Duodenal mucosa (tissue), 2 donors: ENCODE data around the gene FILIP1L.
A peak's percentile ranks its signal among the peaks of the same experiment; 100 is the strongest.

ENCODE experiments used
- H3K27ac ChIP-seq: one replicate; pipeline ENCODE4 v1.7.0; 2013; ENCODE audit warnings: low read depth, low read length
- H3K27me3 ChIP-seq, 2 donors: one replicate each; pipeline ENCODE4 v1.7.0; 2013; ENCODE audit warnings: low read length in 2 of 2, control low read depth in 1 of 2; ENCODE audit not compliant: insufficient read depth in 2 of 2, control insufficient read depth in 1 of 2
- H3K36me3 ChIP-seq, 2 donors: one replicate each; pipeline ENCODE4 v1.7.0; 2013; ENCODE audit warnings: low read length in 2 of 2, control low read depth in 1 of 2; ENCODE audit not compliant: insufficient read depth in 2 of 2, control insufficient read depth in 1 of 2
- H3K4me1 ChIP-seq, 2 donors: one replicate each; pipeline ENCODE4 v1.7.0; 2013; ENCODE audit warnings: low read length in 2 of 2, control low read depth in 1 of 2; ENCODE audit not compliant: insufficient read depth in 2 of 2, control insufficient read depth in 1 of 2
- H3K4me3 ChIP-seq, 2 donors: one replicate each; pipeline ENCODE4 v1.7.0; 2013; ENCODE audit warnings: low read length in 2 of 2, low read depth in 1 of 2
- H3K9ac ChIP-seq, 2 donors: one replicate each; pipeline ENCODE4 v1.7.0; 2013; ENCODE audit warnings: low read length in 2 of 2, low read depth in 1 of 2
- H3K9me3 ChIP-seq, 2 donors: one replicate each; pipeline ENCODE4 v1.7.0; 2013; ENCODE audit warnings: low read length in 2 of 2, control low read depth in 1 of 2; ENCODE audit not compliant: control insufficient read depth in 1 of 2

The FILIP1L gene

GRCh38 chr3:99929745-99930139 lies 184.6 kb downstream of the FILIP1L start:
- H3K36me3 ChIP-seq, result no peaks in the 10 kb centered on the region
- H3K27ac ChIP-seq, result no peak overlapping the region
- peaks cover 7 to 12% of the 10 kb centered on the region in 2 donors for H3K4me1 ChIP-seq
- no peaks in the 10 kb centered on the region for H3K27me3 ChIP-seq
- no peak overlapping the region for H3K9ac ChIP-seq
- no peaks in the 10 kb centered on the region for H3K9me3 ChIP-seq
- no peak overlapping the region for H3K4me3 ChIP-seq

- H3K27ac ChIP-seq, result no peak overlapping the region
- no peaks in the 10 kb centered on the region for H3K36me3 ChIP-seq
- H3K9me3 ChIP-seq, result no peaks in the 10 kb centered on the region
- no peak overlapping the region for H3K9ac ChIP-seq
- H3K4me3 ChIP-seq, result no peak overlapping the region
- peaks cover 7 to 12% of the 10 kb centered on the region in 2 donors for H3K4me1 ChIP-seq
- no peaks in the 10 kb centered on the region for H3K27me3 ChIP-seq
Measured at GRCh38 chr3:99928771-99929744, 185.2 kb downstream of the FILIP1L start.

GRCh38 chr3:99927671-99928457 lies 186.4 kb downstream of the FILIP1L start:
- Histone ChIP-seq H3K9ac (no peak overlapping the region), H3K36me3 (no peaks in the 10 kb centered on the region), H3K4me3 (no peak overlapping the region), H3K9me3 (no peaks in the 10 kb centered on the region), H3K27me3 (no peaks in the 10 kb centered on the region), H3K27ac (no peak overlapping the region), H3K4me1 (peaks cover 10 to 18% of the 10 kb centered on the region in 2 donors)

- Histone ChIP-seq H3K4me3 (no peak overlapping the region), H3K9me3 (no peaks in the 10 kb centered on the region), H3K27ac (no peak overlapping the region), H3K36me3 (no peaks in the 10 kb centered on the region), H3K27me3 (no peaks in the 10 kb centered on the region), H3K4me1 (peaks cover 22 to 32% of the 10 kb centered on the region in 2 donors), H3K9ac (no peak overlapping the region)
Measured at GRCh38 chr3:99925584-99926230, 188.6 kb downstream of the FILIP1L start.

- no peak overlapping the region for H3K4me3 ChIP-seq
- no peaks in the 10 kb centered on the region for H3K9me3 ChIP-seq
- H3K36me3 ChIP-seq, result no peaks in the 10 kb centered on the region
- H3K9ac ChIP-seq, result no peak overlapping the region
- H3K27ac ChIP-seq, result no peak overlapping the region
- H3K27me3 ChIP-seq, result no peaks in the 10 kb centered on the region
- H3K4me1 ChIP-seq, result peaks cover 33 to 38% of the 10 kb centered on the region in 2 donors
Measured at GRCh38 chr3:99923873-99924272, 190.4 kb downstream of the FILIP1L start.

GRCh38 chr3:99921986-99922385 lies 192.3 kb downstream of the FILIP1L start:
- H3K4me1 ChIP-seq, result peaks cover 33 to 38% of the 10 kb centered on the region in 2 donors
- H3K27ac ChIP-seq, result no peak overlapping the region

GRCh38 chr3:99921377-99921695 lies 193.0 kb downstream of the FILIP1L start:
- Histone ChIP-seq H3K27me3 (no peaks in the 10 kb centered on the region), H3K9me3 (no peaks in the 10 kb centered on the region), H3K27ac (no peak overlapping the region), H3K9ac (peak overlapping the region in 1 of 2 donors; percentile 15), H3K4me3 (peak overlapping the region in 1 of 2 donors; percentile 13), H3K4me1 (peaks cover 33 to 38% of the 10 kb centered on the region in 2 donors), H3K36me3 (no peaks in the 10 kb centered on the region)

More at GRCh38 chr3:99921986-99922385, 192.3 kb downstream of the FILIP1L start:
- H3K36me3 ChIP-seq, result no peaks in the 10 kb centered on the region
- no peaks in the 10 kb centered on the region for H3K9me3 ChIP-seq
- no peaks in the 10 kb centered on the region for H3K27me3 ChIP-seq
- H3K4me3 ChIP-seq, result no peak overlapping the region
- H3K9ac ChIP-seq, result no peak overlapping the region

GRCh38 chr3:99920481-99921376 lies 193.6 kb downstream of the FILIP1L start:
- H3K27me3 ChIP-seq, result no peaks in the 10 kb centered on the region
- H3K9ac ChIP-seq, result peak overlapping the region in 1 of 2 donors; percentile 15
- H3K36me3 ChIP-seq, result no peaks in the 10 kb centered on the region
- peaks cover 29 to 34% of the 10 kb centered on the region in 2 donors for H3K4me1 ChIP-seq
- no peaks in the 10 kb centered on the region for H3K9me3 ChIP-seq
- H3K27ac ChIP-seq, result no peak overlapping the region
- peak overlapping the region in 1 of 2 donors; percentile 13 for H3K4me3 ChIP-seq

- Histone ChIP-seq H3K27me3 (no peaks in the 10 kb centered on the region), H3K9me3 (no peaks in the 10 kb centered on the region), H3K9ac (no peak overlapping the region), H3K4me1 (peaks cover 26 to 27% of the 10 kb centered on the region in 2 donors), H3K4me3 (no peak overlapping the region), H3K36me3 (no peaks in the 10 kb centered on the region), H3K27ac (no peak overlapping the region)
Measured at GRCh38 chr3:99919694-99920093, 194.6 kb downstream of the FILIP1L start.
